HG03354 (cell line): ENCODE results near the gene PDIA4.
"Not testable (repeated sequence)": the region's sequence is repeated elsewhere in the genome, so short reads cannot be mapped to it uniquely, and the experiment has no call there.

ENCODE experiments used
- ATAC-seq: cut with Tn5 transposase; IDR thresholded peaks from one replicate; pipeline ENCODE4 v1.9.1; 2021; ENCODE audit warnings: mild to moderate bottlenecking; ENCODE audit not compliant: unreplicated experiment, poor library complexity, severe bottlenecking

PDIA4 gene

GRCh38 chr7:148979827-148980226 is 48.5 kb downstream of the PDIA4 start:
- ATAC-seq: no peak

GRCh38 chr7:148979072-148979471 is 49.2 kb downstream of the PDIA4 start:
- ATAC-seq: not testable (repeated sequence)

- no peak for ATAC-seq
These were observed 50.2 kb downstream of the PDIA4 start for GRCh38 chr7:148978091-148978490.

GRCh38 chr7:148975896-148976295 is 52.4 kb downstream of the PDIA4 start:
- no peak for ATAC-seq

- no peak for ATAC-seq
These were observed 55.0 kb downstream of the PDIA4 start for GRCh38 chr7:148973256-148973655.

- ATAC-seq: no peak
These were observed 55.9 kb downstream of the PDIA4 start for GRCh38 chr7:148972375-148972774.

GRCh38 chr7:148967602-148968001 is 60.7 kb downstream of the PDIA4 start:
- ATAC-seq: no peak

- no peak for ATAC-seq
These were observed 61.3 kb downstream of the PDIA4 start for GRCh38 chr7:148967032-148967372.

GRCh38 chr7:148964483-148965267 is 63.6 kb downstream of the PDIA4 start:
- ATAC-seq: no peak

- no peak for ATAC-seq
These were observed 64.5 kb downstream of the PDIA4 start for GRCh38 chr7:148963583-148964482.

- ATAC-seq: peak; percentile 71
These were observed 65.3 kb downstream of the PDIA4 start for GRCh38 chr7:148962823-148963582.

GRCh38 chr7:148962440-148962822 is 65.9 kb downstream of the PDIA4 start:
- no peak for ATAC-seq

- ATAC-seq: no peak
These were observed 68.6 kb downstream of the PDIA4 start for GRCh38 chr7:148959726-148960125.

GRCh38 chr7:148958061-148958460 is 70.2 kb downstream of the PDIA4 start:
- no peak for ATAC-seq

GRCh38 chr7:148954766-148955165 is 73.5 kb downstream of the PDIA4 start:
- no peak for ATAC-seq

- ATAC-seq: no peak
These were observed 74.6 kb downstream of the PDIA4 start for GRCh38 chr7:148953676-148954075.
